ENCODE data around the gene ARHGEF28. TPM values are rescaled to one million over a fixed set of nuclear protein-coding genes. Genes with fewer than 3 reads are reported as not detected.
A peak's percentile ranks its signal among the peaks of the same experiment; 100 is the strongest.

The ARHGEF28 gene
- total and polyA plus RNA-seq, 9 of the 15 experiments (the other 6 are each of a cell fraction or from before 2014, with no cell fraction given): 0.27 TPM; not detected in 8

GRCh38 chr5:73735032-73735734, 109.2 kb downstream of the ARHGEF28 start:
- intact Hi-C loops (cut with micrococcal nuclease) (no loop called here), in situ Hi-C loops (cut with MboI) (no loop called here)
- no peak overlapping the region for H3K4me2 ChIP-seq (ENCODE audit: insufficient read depth, low read length)
- no peaks in the 10 kb centered on the region for H3K36me3 ChIP-seq (ENCODE audit: control insufficient read depth, insufficient read depth, low read length)
- no peak overlapping the region for H2AFZ ChIP-seq (ENCODE audit: low read depth, low read length)
- H4K20me1 ChIP-seq (replicated peaks; ENCODE audit: control insufficient read depth, insufficient read depth, low read length): no peaks in the 10 kb centered on the region
- peak; percentile 37 for TF ChIP-seq DACH1 (IDR thresholded peaks at IDR 0.05; ENCODE audit: partially characterized antibody)
- no peak for TF ChIP-seq TGIF2 (CRISPR knock-in tag; IDR thresholded peaks at IDR 0.05)
- no peak for TF ChIP-seq NR4A1 (CRISPR knock-in tag; IDR thresholded peaks at IDR 0.05)
- TF ChIP-seq NR4A1 (tag; IDR thresholded peaks at IDR 0.05): no peak
- TF ChIP-seq MED1 (CRISPR knock-in tag; IDR thresholded peaks at IDR 0.05; ENCODE audit: borderline replicate concordance): no peak
- no peak for TF ChIP-seq JUNB (CRISPR knock-in tag; conservative IDR thresholded peaks at IDR 0.05)
- no peak overlapping the region for H3K9ac ChIP-seq (ENCODE audit: insufficient read depth in 1 of 2, low read depth in 2 of 2, low read length in 2 of 2)
- H3K27me3 ChIP-seq (ENCODE audit: control insufficient read depth in 2 of 2, insufficient read depth in 2 of 2, low read length in 2 of 2): peaks cover 2 to 6% of the 10 kb centered on the region in 2 experiments; a peak in 2 of 5 replicates
- H3K9me3 ChIP-seq (replicated peaks; ENCODE audit: control insufficient read depth, insufficient read depth, low read depth, low read length): no peaks in the 10 kb centered on the region
- ChIA-PET CTCF (ENCODE audit: low intra/inter-chr PET ratio) (no interaction called here), POLR2A (interaction anchor here (0.8 kb wide), 2 partner anchors 64 to 141 kb away, joined by 3 read pairs; no protein-coding TSS in a partner anchor)
- no peaks in the 10 kb centered on the region for H3K4me1 ChIP-seq (replicated peaks in 1 of 2; ENCODE audit: control insufficient read depth in 2 of 2, insufficient read depth in 2 of 2, low read length in 2 of 2)
- no peak overlapping the region for H3K27ac ChIP-seq (ENCODE audit: extremely low read depth, low read depth, low read length)
- H3K9me1 ChIP-seq (ENCODE audit: control insufficient read depth, insufficient read depth, low read length): no peaks in the 10 kb centered on the region
- ATAC-seq: no peak
- no peaks in the 10 kb centered on the region for H3K79me2 ChIP-seq (ENCODE audit: control insufficient read depth, insufficient read depth, low read length)
- no peak for DNase-seq (ENCODE audit: extremely low read depth in 1 of 4, low spot score in 3 of 4)
- FAIRE-seq: no peak
- H3K4me3 ChIP-seq: no peak overlapping the region
- WGBS (ENCODE audit: insufficient coverage, low coverage, missing lambda C conversion rate): 3% methylated on average over 4 of the region's 4 CpGs
- no TSS peak for BruUV-seq (replicated peaks)

- in situ Hi-C loops (cut with MboI): no loop called here
- H4K20me1 ChIP-seq (replicated peaks; ENCODE audit: control insufficient read depth, insufficient read depth, low read length): no peaks in the 10 kb centered on the region
- no peak overlapping the region for H3K4me3 ChIP-seq
- H3K4me2 ChIP-seq (ENCODE audit: insufficient read depth, low read length): no peak overlapping the region
- no peak for ATAC-seq
- intact Hi-C loops (cut with micrococcal nuclease): no loop called here
- H3K9ac ChIP-seq (ENCODE audit: insufficient read depth in 1 of 2, low read depth in 2 of 2, low read length in 2 of 2): no peak overlapping the region
- BruUV-seq (replicated peaks): no TSS peak
- FAIRE-seq: no peak
- no peak for DNase-seq (ENCODE audit: extremely low read depth in 1 of 4, low spot score in 3 of 4)
- no peaks in the 10 kb centered on the region for H3K36me3 ChIP-seq (ENCODE audit: control insufficient read depth, insufficient read depth, low read length)
- no peaks in the 10 kb centered on the region for H3K4me1 ChIP-seq (replicated peaks in 1 of 2; ENCODE audit: control insufficient read depth in 2 of 2, insufficient read depth in 2 of 2, low read length in 2 of 2)
- no peaks in the 10 kb centered on the region for H3K9me3 ChIP-seq (replicated peaks; ENCODE audit: control insufficient read depth, insufficient read depth, low read depth, low read length)
- TF ChIP-seq POLR2B (IDR thresholded peaks at IDR 0.05; ENCODE audit: low read depth, partially characterized antibody): no peak
- TF ChIP-seq SAP30 (IDR thresholded peaks at IDR 0.05; ENCODE audit: borderline replicate concordance, insufficient read depth, low read depth, low read length, poor library complexity, severe bottlenecking): no peak
- TF ChIP-seq NR3C1 (CRISPR knock-in tag; IDR thresholded peaks at IDR 0.05): no peak
- TF ChIP-seq CHD4 (IDR thresholded peaks at IDR 0.05; ENCODE audit: insufficient read depth, insufficient replicate concordance, low read depth, low read length, poor library complexity, severe bottlenecking): no peak
- TF ChIP-seq FIP1L1 (IDR thresholded peaks at IDR 0.05; ENCODE audit: low read depth, low read length, poor library complexity, severe bottlenecking): no peak
- TF ChIP-seq MXI1 (IDR thresholded peaks at IDR 0.05; ENCODE audit: low read depth, low read length): no peak
- TF ChIP-seq ZNF644 (tag; IDR thresholded peaks at IDR 0.05; ENCODE audit: low read depth): no peak
- 0% methylated on average over 1 of the region's 1 CpG for WGBS (ENCODE audit: insufficient coverage, low coverage, missing lambda C conversion rate)
- CTCF ChIA-PET (ENCODE audit: low intra/inter-chr PET ratio): no interaction called here
- no peaks in the 10 kb centered on the region for H3K9me1 ChIP-seq (ENCODE audit: control insufficient read depth, insufficient read depth, low read length)
- peaks cover 2 to 6% of the 10 kb centered on the region in 2 experiments; a peak in 2 of 5 replicates for H3K27me3 ChIP-seq (ENCODE audit: control insufficient read depth in 2 of 2, insufficient read depth in 2 of 2, low read length in 2 of 2)
- POLR2A ChIA-PET: interaction anchor here (0.7 kb wide), 1 partner anchor 11 kb away, joined by 4 read pairs; no protein-coding TSS in a partner anchor
- no peaks in the 10 kb centered on the region for H3K79me2 ChIP-seq (ENCODE audit: control insufficient read depth, insufficient read depth, low read length)
- no peak overlapping the region for H3K27ac ChIP-seq (ENCODE audit: extremely low read depth, low read depth, low read length)
- H2AFZ ChIP-seq (ENCODE audit: low read depth, low read length): no peak overlapping the region
Observed at GRCh38 chr5:73739650-73740049, 113.7 kb downstream of the ARHGEF28 start.
